Karpas-422 (cell line): ENCODE results near the gene SPNS3. TPM values are rescaled to one million over a fixed set of nuclear protein-coding genes. Genes with fewer than 3 reads are reported as not detected.

Experiments
- DNase-seq: peaks from one replicate; pipeline ENCODE4 v3.0.0-alpha.2; 2015
- H2AFZ ChIP-seq: fragments of 200-600 bp; sonication (generic); 2 replicates; pipeline ENCODE4 v1.6.1; 2014; ENCODE audit warnings: antibody characterized with exemption, low read length, mixed read lengths
- H3K27ac ChIP-seq: fragments of 200-600 bp; sonication (generic); 2 replicates; pipeline ENCODE4 v1.5.1; 2014; ENCODE audit warnings: mild to moderate bottlenecking, low read length, moderate library complexity
- H3K27me3 ChIP-seq: fragments of 200-600 bp; sonication (generic); 2 replicates; pipeline ENCODE4 v1.6.1; 2014; ENCODE audit warnings: low read length, mixed read lengths
- H3K36me3 ChIP-seq: fragments of 200-600 bp; sonication (generic); 2 replicates; pipeline ENCODE4 v1.6.1; 2014; ENCODE audit warnings: low read length, mixed read lengths; ENCODE audit not compliant: insufficient read depth
- H3K4me1 ChIP-seq: fragments of 200-600 bp; sonication (generic); 2 replicates; pipeline ENCODE4 v1.6.1; 2014; ENCODE audit warnings: mild to moderate bottlenecking, low read length, mixed read lengths
- H3K4me2 ChIP-seq: fragments of 200-600 bp; sonication (generic); 2 replicates; pipeline ENCODE4 v1.6.1; 2014; ENCODE audit warnings: low read length, low read depth, mild to moderate bottlenecking; ENCODE audit not compliant: poor library complexity, severe bottlenecking
- H3K4me3 ChIP-seq: fragments of 200-600 bp; sonication (generic); 2 replicates; pipeline ENCODE4 v1.5.1; 2014; ENCODE audit warnings: mild to moderate bottlenecking, antibody characterized with exemption, low read length, mixed read lengths
- H3K79me2 ChIP-seq: fragments of 200-600 bp; sonication (generic); 2 replicates; pipeline ENCODE4 v1.6.1; 2014; ENCODE audit warnings: mild to moderate bottlenecking, low read length, mixed read lengths
- H3K9ac ChIP-seq: fragments of 200-600 bp; sonication (generic); 2 replicates; pipeline ENCODE4 v1.6.0; 2014; ENCODE audit warnings: low read length
- H3K9me2 ChIP-seq: fragments of 200-600 bp; sonication (generic), shearing (Covaris generic); replicated peaks from 2 replicates; pipeline ENCODE4 v1.6.0; 2014; ENCODE audit warnings: mild to moderate bottlenecking, low read length, moderate library complexity; ENCODE audit not compliant: insufficient read depth
- H3K9me3 ChIP-seq: fragments of 300-700, 200-600 bp; sonication (generic); 2 replicates; pipeline ENCODE4 v1.6.1; 2014; ENCODE audit warnings: low read length, mixed read lengths
- H4K20me1 ChIP-seq: fragments of 200-600 bp; sonication (generic); 2 replicates; pipeline ENCODE4 v1.6.1; 2014; ENCODE audit warnings: mild to moderate bottlenecking, antibody characterized with exemption, low read length, low read depth; ENCODE audit not compliant: insufficient read depth
- total RNA-seq: library from RNA; depleted of rRNA; stranded (reverse); fragments of >200 nt; shearing (Covaris generic); gene quantifications from 2 replicates; pipeline ENCODE4 v1.2.3, GENCODE V29; 2014; ENCODE audit warnings: low replicate concordance

Gene SPNS3
- total RNA-seq, 1 experiment from 2014 or later: 4.1 TPM

- H3K79me2 ChIP-seq: no peaks in the 10 kb centered on the region
- no peaks in the 10 kb centered on the region for H3K9me2 ChIP-seq
- peaks cover 5% of the 10 kb centered on the region for H3K4me1 ChIP-seq
- no peak overlapping the region for H2AFZ ChIP-seq
- no peak overlapping the region for H3K4me3 ChIP-seq
- no peak overlapping the region for H3K9ac ChIP-seq
- H3K27ac ChIP-seq: no peak overlapping the region
- DNase-seq: no peak
- no peaks in the 10 kb centered on the region for H3K36me3 ChIP-seq
- H3K4me2 ChIP-seq: no peak overlapping the region
- H3K27me3 ChIP-seq: no peaks in the 10 kb centered on the region
- no peaks in the 10 kb centered on the region for H3K9me3 ChIP-seq
- no peaks in the 10 kb centered on the region for H4K20me1 ChIP-seq
These were observed 43.6 kb downstream of the SPNS3 start for GRCh38 chr17:4477255-4477791.

DNA sequence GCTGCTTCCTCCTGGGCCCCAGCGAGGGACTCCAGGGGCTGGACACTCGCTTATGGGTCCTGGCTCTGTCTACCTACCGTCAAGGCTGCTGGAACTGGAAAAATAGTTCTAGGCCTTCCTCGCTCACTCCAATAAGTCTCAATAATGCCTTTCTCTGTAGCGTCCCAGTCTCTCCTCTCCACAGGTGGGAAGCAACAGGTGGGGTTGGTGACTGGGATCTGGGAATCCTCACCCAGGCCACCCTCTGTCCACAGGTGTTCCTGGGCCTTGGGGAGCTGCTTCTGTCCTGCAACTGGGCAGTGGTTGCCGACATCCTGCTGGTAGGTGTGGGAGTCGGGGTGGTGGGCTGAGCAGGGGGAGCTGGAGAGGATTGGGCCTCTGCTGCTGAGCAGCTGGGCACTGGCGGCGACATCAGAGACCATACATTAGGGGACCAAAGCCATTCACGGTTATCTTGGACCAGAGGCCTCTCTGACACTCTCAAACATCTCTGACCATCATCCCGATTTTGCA lies 44.6 kb downstream of the SPNS3 start:
- Histone ChIP-seq H3K4me2 (no peak overlapping the region), H3K9me2 (no peaks in the 10 kb centered on the region)
- DNase-seq: no peak

GRCh38 chr17:4479340-4479981 lies 45.7 kb downstream of the SPNS3 start:
- no peak for DNase-seq
- H3K36me3 ChIP-seq: no peaks in the 10 kb centered on the region
- no peak overlapping the region for H2AFZ ChIP-seq
- H3K9ac ChIP-seq: no peak overlapping the region
- H4K20me1 ChIP-seq: no peaks in the 10 kb centered on the region; the same call in 1 of the 2 replicates
- no peaks in the 10 kb centered on the region for H3K9me3 ChIP-seq
- no peak overlapping the region for H3K4me3 ChIP-seq
- no peaks in the 10 kb centered on the region for H3K79me2 ChIP-seq
- no peaks in the 10 kb centered on the region for H3K27me3 ChIP-seq
- peaks cover 5% of the 10 kb centered on the region for H3K4me1 ChIP-seq
- H3K27ac ChIP-seq: no peak overlapping the region
- no peak overlapping the region for H3K4me2 ChIP-seq
- no peaks in the 10 kb centered on the region for H3K9me2 ChIP-seq

More for the DNA sequence above, 44.6 kb downstream of the SPNS3 start:
- Histone ChIP-seq H3K9me3 (no peaks in the 10 kb centered on the region), H3K36me3 (no peaks in the 10 kb centered on the region), H3K4me1 (peaks cover 5% of the 10 kb centered on the region), H3K9ac (no peak overlapping the region), H2AFZ (no peak overlapping the region), H4K20me1 (no peaks in the 10 kb centered on the region), H3K4me3 (no peak overlapping the region), H3K27ac (no peak overlapping the region), H3K27me3 (no peaks in the 10 kb centered on the region), H3K79me2 (no peaks in the 10 kb centered on the region)

DNA sequence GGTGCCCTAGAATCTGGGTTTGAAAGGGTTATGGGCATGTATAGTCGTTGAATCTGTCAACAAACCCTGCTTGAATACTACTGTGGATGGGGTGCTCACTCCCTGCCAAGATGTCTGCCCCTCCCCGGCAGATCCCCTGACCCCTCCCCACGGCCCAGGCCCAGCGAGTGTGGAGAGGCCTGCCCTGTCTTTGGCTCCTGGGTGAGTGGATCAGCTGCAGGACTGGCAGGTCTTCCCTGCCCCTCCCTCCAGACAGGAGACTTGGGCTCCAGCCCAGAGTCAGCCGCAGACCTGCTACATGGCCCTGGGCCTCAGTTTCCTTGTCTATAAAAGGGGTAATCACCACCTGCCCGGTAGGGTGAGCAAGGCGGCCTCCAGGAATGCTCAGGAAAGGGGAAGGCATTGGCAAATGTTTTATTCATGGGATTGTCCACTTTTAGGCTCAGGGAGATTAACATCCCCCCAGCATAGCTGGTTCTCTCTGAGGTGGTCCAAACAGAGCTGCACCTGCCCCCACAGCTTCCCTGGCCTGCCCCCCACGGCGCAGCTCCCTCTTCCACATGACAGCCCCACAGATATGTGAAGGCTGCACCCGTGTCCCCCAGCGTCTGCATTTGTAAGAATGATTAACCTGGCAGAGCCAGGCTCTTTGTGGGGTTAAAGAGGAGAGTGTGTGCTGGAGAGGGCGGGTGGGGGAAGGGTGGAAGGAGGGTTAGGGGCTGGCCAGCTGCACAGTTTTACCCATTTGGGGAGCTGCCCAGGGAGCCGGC lies 46.4 kb downstream of the SPNS3 start:
- no peaks in the 10 kb centered on the region for H3K27me3 ChIP-seq
- no peaks in the 10 kb centered on the region; the same call in 1 of the 2 replicates for H4K20me1 ChIP-seq
- H3K79me2 ChIP-seq: no peaks in the 10 kb centered on the region
- no peak overlapping the region for H2AFZ ChIP-seq
- no peak overlapping the region for H3K9ac ChIP-seq
- H3K4me3 ChIP-seq: no peak overlapping the region
- H3K4me2 ChIP-seq: no peak overlapping the region
- DNase-seq: no peak
- H3K36me3 ChIP-seq: no peaks in the 10 kb centered on the region
- no peaks in the 10 kb centered on the region for H3K9me2 ChIP-seq
- no peaks in the 10 kb centered on the region for H3K9me3 ChIP-seq
- no peak overlapping the region for H3K27ac ChIP-seq
- H3K4me1 ChIP-seq: peaks cover 5% of the 10 kb centered on the region

- H3K4me3 ChIP-seq: no peak overlapping the region
- peaks cover 5% of the 10 kb centered on the region for H3K4me1 ChIP-seq
- no peak overlapping the region for H3K9ac ChIP-seq
These were observed 47.5 kb downstream of the SPNS3 start for GRCh38 chr17:4480929-4481898.

GRCh38 chr17:4482338-4483011 lies 48.7 kb downstream of the SPNS3 start:
- DNase-seq: no peak

More at GRCh38 chr17:4480929-4481898, 47.5 kb downstream of the SPNS3 start:
- Histone ChIP-seq H3K36me3 (no peaks in the 10 kb centered on the region), H3K9me2 (no peaks in the 10 kb centered on the region), H4K20me1 (no peaks in the 10 kb centered on the region; the same call in 1 of the 2 replicates), H2AFZ (no peak overlapping the region), H3K79me2 (no peaks in the 10 kb centered on the region), H3K27ac (no peak overlapping the region), H3K4me2 (no peak overlapping the region), H3K9me3 (no peaks in the 10 kb centered on the region), H3K27me3 (no peaks in the 10 kb centered on the region)
- no peak for DNase-seq

DNA sequence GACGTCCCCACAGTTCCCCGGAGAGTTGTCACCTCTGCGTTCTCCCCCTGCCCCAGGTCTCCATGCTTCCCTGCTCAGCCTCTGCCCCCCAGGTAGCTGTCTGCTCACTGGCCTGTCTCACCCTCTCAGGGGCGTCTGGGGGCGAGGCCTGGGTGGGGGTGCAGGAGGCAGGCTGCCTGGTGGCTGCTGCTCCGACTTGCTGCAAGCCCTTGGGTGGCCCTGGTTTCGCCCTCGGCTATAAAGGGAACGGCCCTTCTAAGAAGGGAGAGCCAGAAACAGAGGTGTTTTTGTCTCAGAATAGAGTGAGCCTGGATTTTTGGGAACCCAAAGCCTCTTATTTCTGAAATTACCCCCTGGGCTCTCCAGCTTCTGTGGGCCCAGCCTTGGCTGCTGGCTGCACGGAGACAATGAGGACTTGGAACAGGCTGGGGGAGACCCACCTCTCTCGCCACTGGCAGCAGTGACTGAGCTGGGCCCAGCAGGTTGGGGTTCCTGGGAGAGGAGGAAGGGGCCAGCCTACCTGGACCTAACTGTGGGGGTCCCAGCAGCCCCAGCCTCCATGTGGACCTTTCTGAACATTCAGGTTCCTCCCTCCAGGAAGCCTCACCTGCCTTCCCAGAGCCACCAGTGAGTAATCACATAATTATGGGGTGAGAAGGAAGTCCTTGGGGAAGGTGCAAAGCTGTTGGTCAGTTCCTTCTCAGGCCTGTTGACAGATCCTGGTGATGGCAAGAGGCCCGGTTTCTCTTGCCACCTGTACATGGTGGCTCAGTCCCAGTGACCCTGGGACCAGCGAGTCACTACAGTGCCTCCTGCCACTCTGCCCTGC lies 49.5 kb downstream of the SPNS3 start:
- no peak for DNase-seq
- Histone ChIP-seq H3K79me2 (no peaks in the 10 kb centered on the region), H3K9me3 (no peaks in the 10 kb centered on the region), H3K9me2 (no peaks in the 10 kb centered on the region), H3K27ac (no peak overlapping the region), H3K4me1 (peaks cover 5% of the 10 kb centered on the region), H3K9ac (no peak overlapping the region), H3K4me3 (no peak overlapping the region), H3K36me3 (no peaks in the 10 kb centered on the region), H3K4me2 (no peak overlapping the region), H4K20me1 (no peaks in the 10 kb centered on the region; the same call in 1 of the 2 replicates), H3K27me3 (no peaks in the 10 kb centered on the region), H2AFZ (no peak overlapping the region)

More at GRCh38 chr17:4482338-4483011, 48.7 kb downstream of the SPNS3 start:
- H3K27me3 ChIP-seq: no peaks in the 10 kb centered on the region
- no peaks in the 10 kb centered on the region for H3K79me2 ChIP-seq
- H3K36me3 ChIP-seq: no peaks in the 10 kb centered on the region
- H3K4me2 ChIP-seq: no peak overlapping the region
- H2AFZ ChIP-seq: no peak overlapping the region
- H3K9me3 ChIP-seq: no peaks in the 10 kb centered on the region
- no peak overlapping the region for H3K4me3 ChIP-seq
- no peak overlapping the region for H3K27ac ChIP-seq
- H3K9ac ChIP-seq: no peak overlapping the region
- H3K4me1 ChIP-seq: peaks cover 5% of the 10 kb centered on the region
- H3K9me2 ChIP-seq: no peaks in the 10 kb centered on the region
- no peaks in the 10 kb centered on the region; the same call in 1 of the 2 replicates for H4K20me1 ChIP-seq
